IPS-15b (cell line): ENCODE data around the gene AGBL5.

Source experiments
- H3K27me3 ChIP-seq: one replicate; pipeline ENCODE4 v1.6.1; 2013; ENCODE audit warnings: low read length; ENCODE audit not compliant: control insufficient read depth, insufficient read depth
- H3K36me3 ChIP-seq: one replicate; pipeline ENCODE4 v1.6.1; 2013; ENCODE audit warnings: low read length; ENCODE audit not compliant: control insufficient read depth, insufficient read depth
- H3K4me1 ChIP-seq: one replicate; pipeline ENCODE4 v1.6.1; 2013; ENCODE audit warnings: mild to moderate bottlenecking, low read length; ENCODE audit not compliant: control insufficient read depth, insufficient read depth
- H3K4me3 ChIP-seq: one replicate; pipeline ENCODE4 v1.5.1; 2013; ENCODE audit warnings: low read depth, low read length
- H3K9ac ChIP-seq: one replicate; pipeline ENCODE4 v1.6.1; 2013; ENCODE audit warnings: low read depth, mild to moderate bottlenecking, low read length
- H3K9me3 ChIP-seq: one replicate; pipeline ENCODE4 v1.6.1; 2013; ENCODE audit warnings: mild to moderate bottlenecking, low read length; ENCODE audit not compliant: control insufficient read depth, insufficient read depth

The AGBL5 gene, protein sequence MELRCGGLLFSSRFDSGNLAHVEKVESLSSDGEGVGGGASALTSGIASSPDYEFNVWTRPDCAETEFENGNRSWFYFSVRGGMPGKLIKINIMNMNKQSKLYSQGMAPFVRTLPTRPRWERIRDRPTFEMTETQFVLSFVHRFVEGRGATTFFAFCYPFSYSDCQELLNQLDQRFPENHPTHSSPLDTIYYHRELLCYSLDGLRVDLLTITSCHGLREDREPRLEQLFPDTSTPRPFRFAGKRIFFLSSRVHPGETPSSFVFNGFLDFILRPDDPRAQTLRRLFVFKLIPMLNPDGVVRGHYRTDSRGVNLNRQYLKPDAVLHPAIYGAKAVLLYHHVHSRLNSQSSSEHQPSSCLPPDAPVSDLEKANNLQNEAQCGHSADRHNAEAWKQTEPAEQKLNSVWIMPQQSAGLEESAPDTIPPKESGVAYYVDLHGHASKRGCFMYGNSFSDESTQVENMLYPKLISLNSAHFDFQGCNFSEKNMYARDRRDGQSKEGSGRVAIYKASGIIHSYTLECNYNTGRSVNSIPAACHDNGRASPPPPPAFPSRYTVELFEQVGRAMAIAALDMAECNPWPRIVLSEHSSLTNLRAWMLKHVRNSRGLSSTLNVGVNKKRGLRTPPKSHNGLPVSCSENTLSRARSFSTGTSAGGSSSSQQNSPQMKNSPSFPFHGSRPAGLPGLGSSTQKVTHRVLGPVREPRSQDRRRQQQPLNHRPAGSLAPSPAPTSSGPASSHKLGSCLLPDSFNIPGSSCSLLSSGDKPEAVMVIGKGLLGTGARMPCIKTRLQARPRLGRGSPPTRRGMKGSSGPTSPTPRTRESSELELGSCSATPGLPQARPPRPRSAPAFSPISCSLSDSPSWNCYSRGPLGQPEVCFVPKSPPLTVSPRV

GRCh38 chr2:27050996-27051901 lies at the start of gene AGBL5:
TSS of gene AGBL5 (plus strand) at chr2:27051668. CDS start at chr2:27052959, 1,291 bp downstream.
- Histone ChIP-seq H3K9ac (peak within 1 kb of the TSS; percentile 87), H3K4me3 (peak within 1 kb of the TSS; percentile 94), H3K4me1 (peaks cover 2% of the 10 kb centered on the region), H3K27me3 (no peaks in the 10 kb centered on the region), H3K9me3 (no peaks in the 10 kb centered on the region), H3K36me3 (peaks cover 17% of the 10 kb centered on the region)

DNA sequence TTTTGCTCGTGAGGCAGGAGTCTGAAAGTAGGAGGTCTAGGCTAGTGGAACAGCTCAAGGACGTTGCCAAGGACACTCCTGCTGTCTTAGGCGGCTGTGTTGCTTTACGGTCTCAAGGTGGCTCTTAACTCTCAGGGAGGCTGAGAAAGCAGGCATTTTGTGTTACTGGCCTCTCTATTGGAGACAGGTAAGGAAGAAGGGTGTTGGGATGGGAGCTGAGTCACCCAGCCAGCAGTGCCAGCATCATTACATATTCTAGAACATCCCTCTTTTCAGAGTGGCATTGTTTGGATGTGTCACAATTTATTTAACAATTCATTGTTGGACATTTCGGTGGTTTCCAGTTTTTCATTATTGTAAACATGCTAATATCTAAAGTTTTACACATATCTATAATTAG lies 49.5 kb upstream of the AGBL5 start:
- H3K9ac ChIP-seq: no peak overlapping the region

GRCh38 chr2:27003007-27003406 lies 48.5 kb upstream of the AGBL5 start:
- Histone ChIP-seq H3K9ac (no peak overlapping the region), H3K9me3 (no peaks in the 10 kb centered on the region), H3K27me3 (no peaks in the 10 kb centered on the region), H3K4me1 (no peaks in the 10 kb centered on the region), H3K4me3 (no peak overlapping the region), H3K36me3 (no peaks in the 10 kb centered on the region)

More for the DNA sequence above, 49.5 kb upstream of the AGBL5 start:
- Histone ChIP-seq H3K27me3 (no peaks in the 10 kb centered on the region), H3K4me3 (no peak overlapping the region), H3K36me3 (no peaks in the 10 kb centered on the region), H3K4me1 (no peaks in the 10 kb centered on the region), H3K9me3 (no peaks in the 10 kb centered on the region)

DNA sequence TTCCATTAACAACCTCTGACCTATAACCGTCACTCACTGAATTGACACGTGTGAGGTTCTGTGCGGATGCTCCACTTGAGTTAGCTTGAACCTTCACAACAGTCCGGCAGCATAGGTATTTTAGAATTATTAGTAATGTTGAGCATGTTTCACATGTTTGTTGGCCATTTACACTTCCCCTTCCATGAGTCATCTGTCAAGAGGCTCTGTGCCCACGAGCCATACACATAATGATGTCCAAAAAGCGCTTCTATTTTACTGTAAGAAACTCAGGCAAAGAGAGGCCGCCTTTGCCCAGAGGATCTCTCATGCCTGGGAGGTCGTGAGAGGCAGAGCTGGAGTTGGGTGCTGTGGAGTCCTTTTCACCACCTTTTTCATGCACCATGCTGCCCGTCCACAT lies 47.6 kb upstream of the AGBL5 start:
- no peak overlapping the region for H3K4me3 ChIP-seq
- H3K27me3 ChIP-seq: no peaks in the 10 kb centered on the region
- H3K36me3 ChIP-seq: no peaks in the 10 kb centered on the region
- H3K9me3 ChIP-seq: no peaks in the 10 kb centered on the region
- no peaks in the 10 kb centered on the region for H3K4me1 ChIP-seq
- no peak overlapping the region for H3K9ac ChIP-seq

DNA sequence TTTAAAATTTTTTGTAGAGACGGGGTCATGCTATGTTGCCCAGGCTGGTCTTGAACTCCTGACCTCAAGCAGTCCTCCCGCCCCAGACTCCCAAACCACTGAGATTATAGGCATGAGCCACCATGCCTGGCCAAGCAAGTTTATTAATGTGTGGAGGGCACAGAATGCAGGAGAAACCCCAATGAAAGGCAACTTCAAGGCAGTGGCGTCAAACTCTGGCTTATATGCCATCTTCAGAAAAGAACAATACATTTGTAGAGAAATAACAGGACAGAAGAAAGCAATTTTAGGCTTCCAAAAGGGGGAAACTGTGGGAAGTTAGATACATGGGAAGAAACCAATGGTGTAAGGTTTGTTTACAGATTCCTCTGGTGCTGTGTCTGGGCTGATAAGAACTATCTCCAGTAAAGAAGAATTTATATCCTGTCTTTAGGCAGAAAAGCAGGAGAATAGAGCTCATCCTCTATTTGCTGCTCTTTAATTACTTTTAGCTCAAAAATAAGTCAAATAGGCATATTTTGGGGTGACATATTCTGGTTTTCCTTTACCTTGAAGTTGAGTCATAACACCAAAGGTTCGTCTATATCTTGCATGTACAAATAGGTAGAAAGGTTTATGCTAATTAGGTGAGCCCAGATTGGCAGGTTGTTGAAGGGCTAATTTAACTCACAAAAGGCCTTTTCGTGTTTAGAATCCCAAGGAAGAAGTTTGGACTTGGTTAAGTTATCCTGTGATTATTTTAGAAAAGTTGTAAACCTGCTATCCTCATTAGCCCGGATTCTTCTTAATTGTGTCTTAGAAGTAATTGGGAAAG lies 44.7 kb upstream of the AGBL5 start:
- no peak overlapping the region for H3K4me3 ChIP-seq
- H3K9me3 ChIP-seq: no peaks in the 10 kb centered on the region
- no peaks in the 10 kb centered on the region for H3K27me3 ChIP-seq
- H3K9ac ChIP-seq: no peak overlapping the region
- H3K36me3 ChIP-seq: no peaks in the 10 kb centered on the region
- H3K4me1 ChIP-seq: no peaks in the 10 kb centered on the region

DNA sequence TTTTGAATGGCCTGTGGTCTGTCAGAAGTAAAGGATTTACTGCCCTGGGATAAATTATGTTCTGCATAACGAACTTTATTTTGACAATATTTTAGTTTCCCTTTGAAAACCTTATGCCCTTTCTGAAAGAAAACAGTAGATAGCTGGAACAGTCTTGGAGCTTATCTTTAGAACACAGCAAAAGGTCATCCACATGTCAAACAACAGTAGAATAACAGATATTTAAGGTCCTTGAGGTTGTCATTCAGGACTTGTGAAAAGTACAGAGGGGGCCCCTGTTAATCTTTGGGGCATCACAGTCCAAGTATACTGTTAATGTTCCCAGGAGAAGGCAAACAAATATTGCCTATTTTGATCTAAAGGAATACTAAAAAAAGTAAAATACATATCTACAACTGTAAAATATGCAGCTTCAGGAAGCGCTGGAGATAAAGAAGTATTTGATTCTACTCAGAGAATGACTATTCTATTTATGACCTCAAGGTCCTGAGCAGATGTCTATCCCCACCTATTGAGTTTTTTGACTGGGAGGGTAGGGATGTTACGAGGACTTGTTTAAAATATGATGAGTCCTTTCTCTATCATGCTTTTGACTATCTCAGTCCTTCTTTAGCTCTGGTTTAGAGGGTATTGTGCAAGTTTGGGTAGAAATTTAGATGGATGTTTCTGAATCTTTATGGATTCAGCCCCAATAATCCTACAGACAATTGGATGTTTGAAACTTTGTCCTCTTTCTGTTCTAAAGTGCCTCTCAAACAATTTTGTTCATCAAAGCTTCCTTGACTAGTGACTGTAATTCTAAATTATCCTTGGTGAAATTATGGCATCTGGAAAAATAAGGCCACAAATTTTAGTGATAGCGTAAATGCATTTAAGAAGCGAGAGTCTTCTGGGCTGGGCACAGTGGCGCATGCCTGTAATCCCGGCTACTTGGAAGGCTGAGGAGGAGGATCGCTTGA lies 43.8 kb upstream of the AGBL5 start:
- no peak overlapping the region for H3K4me3 ChIP-seq
- peaks cover 3% of the 10 kb centered on the region for H3K9me3 ChIP-seq
- H3K36me3 ChIP-seq: no peaks in the 10 kb centered on the region
- no peaks in the 10 kb centered on the region for H3K27me3 ChIP-seq
- no peaks in the 10 kb centered on the region for H3K4me1 ChIP-seq
- no peak overlapping the region for H3K9ac ChIP-seq

- H3K27me3 ChIP-seq: no peaks in the 10 kb centered on the region
- H3K9me3 ChIP-seq: peaks cover 6% of the 10 kb centered on the region
Measured at GRCh38 chr2:27008678-27009077, 42.8 kb upstream of the AGBL5 start.

GRCh38 chr2:27009083-27009482 lies 42.4 kb upstream of the AGBL5 start:
- Histone ChIP-seq H3K9ac (no peak overlapping the region), H3K4me3 (no peak overlapping the region), H3K9me3 (peaks cover 8% of the 10 kb centered on the region), H3K4me1 (no peaks in the 10 kb centered on the region), H3K36me3 (no peaks in the 10 kb centered on the region), H3K27me3 (no peaks in the 10 kb centered on the region)

More at GRCh38 chr2:27008678-27009077, 42.8 kb upstream of the AGBL5 start:
- Histone ChIP-seq H3K4me3 (no peak overlapping the region), H3K36me3 (no peaks in the 10 kb centered on the region), H3K9ac (no peak overlapping the region), H3K4me1 (no peaks in the 10 kb centered on the region)

- H3K4me3 ChIP-seq: no peak overlapping the region
- H3K36me3 ChIP-seq: no peaks in the 10 kb centered on the region
- H3K4me1 ChIP-seq: no peaks in the 10 kb centered on the region
- H3K9ac ChIP-seq: no peak overlapping the region
- H3K27me3 ChIP-seq: no peaks in the 10 kb centered on the region
- peaks cover 8% of the 10 kb centered on the region for H3K9me3 ChIP-seq
Measured at GRCh38 chr2:27009716-27010115, 41.8 kb upstream of the AGBL5 start.

- Histone ChIP-seq H3K4me3 (no peak overlapping the region), H3K36me3 (no peaks in the 10 kb centered on the region), H3K9me3 (peaks cover 8% of the 10 kb centered on the region), H3K9ac (no peak overlapping the region), H3K27me3 (no peaks in the 10 kb centered on the region), H3K4me1 (no peaks in the 10 kb centered on the region)
Measured at GRCh38 chr2:27010139-27010538, 41.3 kb upstream of the AGBL5 start.
